HepG2 (cell line): Measurements from ENCODE around the gene HDAC4. TPM values are rescaled to one million over a fixed set of nuclear protein-coding genes. Genes with fewer than 3 reads are reported as not detected.
A peak's percentile ranks its signal among the peaks of the same experiment; 100 is the strongest.

ENCODE experiments used
- ATAC-seq: fragments of 200-7000 bp; cut with Tn5 transposase; 3 replicates; pipeline ENCODE4 v1.9.1; 2020; ENCODE audit warnings: mild to moderate bottlenecking, moderate library complexity
- BruUV-seq: library from RNA; stranded (reverse); fragments of 400-500 nt; replicated peaks from 2 replicates; lab custom pipeline; 2021; lab: Mats Ljungman, UMichigan
- CTCF ChIA-PET: fragments of 300-600 bp; formaldehyde crosslinking; extraction: SDS; loops from one replicate; lab custom pipeline; 2021; ENCODE audit warnings: low total read pairs, inconsistent platforms, low intra/inter-chr PET ratio; lab: Yijun Ruan, JAX
- POLR2A ChIA-PET: fragments of 350-600 bp; sonication (Branson Sonifier 250); formaldehyde crosslinking; loops from one replicate; lab custom pipeline; 2020; ENCODE audit warnings: antibody characterized with exemption, inconsistent platforms; lab: Yijun Ruan, JAX
- DNase-seq: peaks from one replicate; pipeline ENCODE4 v3.0.0-alpha.2; 2015; ENCODE audit warnings: low spot score
- FAIRE-seq: peaks from 3 replicates; lab custom pipeline; 2011; peaks lifted over from hg19 to GRCh38; lab: Jason Lieb, UNC
- H2AFZ ChIP-seq: one replicate; pipeline ENCODE4 v1.6.1; 2011; ENCODE audit warnings: low read length, inconsistent platforms
- H3K27ac ChIP-seq: fragments of 300-600 bp; 3 replicates; pipeline ENCODE4 v1.8.0; 2011; ENCODE audit warnings: mixed run types, mild to moderate bottlenecking, mixed read lengths, low read length, inconsistent platforms; ENCODE audit not compliant: insufficient read depth; ENCODE audit errors: extremely low read length
- H3K27me3 ChIP-seq, 2 experiments: fragments of 200-600 bp in 1 of 2; 2 replicates in 1 of 2; 3 replicates in 1 of 2; pipeline versions ENCODE4 v1.6.0 to v1.8.0; 2011; ENCODE audit warnings: low read length in 2 of 2, mild to moderate bottlenecking in 2 of 2, moderate library complexity in 2 of 2, inconsistent platforms in 1 of 2; ENCODE audit not compliant: insufficient read depth in 2 of 2, control insufficient read depth in 1 of 2
- H3K36me3 ChIP-seq, 2 experiments: fragments of 200-600 bp in 1 of 2; replicated peaks in 1 of 2; 2 replicates in 1 of 2; 3 replicates in 1 of 2; pipeline versions ENCODE4 v1.5.1 to v1.8.0; 2011; ENCODE audit warnings: low read length in 2 of 2, inconsistent platforms in 1 of 2; ENCODE audit not compliant: insufficient read depth in 2 of 2, control insufficient read depth in 1 of 2
- H3K4me1 ChIP-seq: 2 replicates; pipeline ENCODE4 v1.5.1; 2012; ENCODE audit warnings: low read length, inconsistent platforms; ENCODE audit not compliant: insufficient read depth
- H3K4me2 ChIP-seq: 2 replicates; pipeline ENCODE4 v1.6.0; 2011; ENCODE audit warnings: low read depth, low read length, inconsistent platforms
- H3K4me3 ChIP-seq, 3 experiments: fragments of 200-600 bp in 1 of 3; sonication (generic), shearing (Covaris generic) in 1 of 3; replicated peaks in 1 of 3; 2 replicates each; pipeline ENCODE4 v1.5.1; 2011 to 2016; ENCODE audit warnings: low read length in 3 of 3, inconsistent platforms in 2 of 3, low read depth in 2 of 3, mild to moderate bottlenecking in 2 of 3, control low read depth in 1 of 3, mixed read lengths in 1 of 3; ENCODE audit not compliant: insufficient read depth in 1 of 3
- H3K79me2 ChIP-seq: one replicate; pipeline ENCODE4 v1.6.1; 2011; ENCODE audit warnings: low read length, inconsistent platforms; ENCODE audit not compliant: insufficient read depth
- H3K9ac ChIP-seq: 2 replicates; pipeline ENCODE4 v1.6.0; 2011; ENCODE audit warnings: mild to moderate bottlenecking, low read depth, low read length, inconsistent platforms; ENCODE audit not compliant: insufficient read depth
- H3K9me3 ChIP-seq: 2 replicates; pipeline ENCODE4 v1.5.1; 2012; ENCODE audit warnings: mild to moderate bottlenecking, low read length
- H4K20me1 ChIP-seq: 2 replicates; pipeline ENCODE4 v1.6.0; 2011; ENCODE audit warnings: inconsistent platforms, mild to moderate bottlenecking, low read length, moderate library complexity; ENCODE audit not compliant: insufficient read depth
- MED8 ChIP-seq: sonication (generic); formaldehyde crosslinking; IDR thresholded peaks from 2 replicates; pipeline ENCODE4 v1.8.1; 2023; ENCODE audit warnings: mild to moderate bottlenecking, missing genetic modification reagents; ENCODE audit not compliant: insufficient replicate concordance
- WGBS: methylation state at CpG from one replicate; pipeline ENCODE4 v1.1.6; 2017; ENCODE audit warnings: low lambda C conversion rate; 5-methylcytosine and 5-hydroxymethylcytosine counted together
- in situ Hi-C: cut with HindIII; loops from 2 replicates; pipeline ENCODE4 v1.10.0; 2017; ENCODE audit warnings: low pct_unique_long_range_greater_than_20kb; ENCODE audit not compliant: extremely low pct_ligation_motif_present
- intact Hi-C: fragments of 100-400 bp; cut with micrococcal nuclease; formaldehyde crosslinking; loops from one replicate; pipeline ENCODE4 v1.10.0; 2022; ENCODE audit not compliant: unreplicated experiment
- polyA plus RNA-seq, 8 experiments: library from polyadenylated mRNA; depleted of rRNA in 3 of 8; stranded (reverse) in 7 of 8; unstranded in 1 of 8; fragments of >200 nt; fragmentation: Illumina TruSeq in 4 of 8; extraction: Trizol in 4 of 8; gene quantifications; 2 replicates each; pipeline versions ENCODE4 v1.2.1 to v1.2.3, GENCODE V29; 2011 to 2016; ENCODE audit warnings: low read depth in 4 of 8, missing spikeins in 1 of 8, mixed read lengths in 1 of 8; ENCODE audit not compliant: insufficient read depth in 1 of 8
- total RNA-seq, 5 experiments: library from RNA; depleted of rRNA; stranded (reverse); fragments of >200 nt; fragmentation: Illumina TruSeq; extraction: Trizol; gene quantifications; 2 replicates each; pipeline ENCODE4 v1.2.3, GENCODE V29; 2016; ENCODE audit warnings: low read depth in 1 of 5
- TF ChIP-seq, protein P1 (sequence below): sonication (generic); formaldehyde crosslinking; IDR thresholded peaks from 2 replicates; pipeline ENCODE4 v1.9.0; 2021; ENCODE audit warnings: missing genetic modification reagents, mild to moderate bottlenecking, borderline replicate concordance
- TF ChIP-seq, protein P2 (sequence below): sonication (generic); formaldehyde crosslinking; IDR thresholded peaks from 2 replicates; pipeline ENCODE4 v1.5.0; 2020; ENCODE audit warnings: missing genetic modification reagents, mild to moderate bottlenecking, borderline replicate concordance

The HDAC4 gene
- total and polyA plus RNA-seq, 2 of the 13 experiments (the other 11 are each of a cell fraction or from before 2014, with no cell fraction given) = 10.1 to 11.5 TPM

GRCh38 chr2:239142296-239142695 lies 258.5 kb downstream of the HDAC4 start:
- peaks cover 12% of the 10 kb centered on the region for H3K4me1 ChIP-seq
- TF ChIP-seq MED8 = no peak
- TF ChIP-seq, protein P1, sequence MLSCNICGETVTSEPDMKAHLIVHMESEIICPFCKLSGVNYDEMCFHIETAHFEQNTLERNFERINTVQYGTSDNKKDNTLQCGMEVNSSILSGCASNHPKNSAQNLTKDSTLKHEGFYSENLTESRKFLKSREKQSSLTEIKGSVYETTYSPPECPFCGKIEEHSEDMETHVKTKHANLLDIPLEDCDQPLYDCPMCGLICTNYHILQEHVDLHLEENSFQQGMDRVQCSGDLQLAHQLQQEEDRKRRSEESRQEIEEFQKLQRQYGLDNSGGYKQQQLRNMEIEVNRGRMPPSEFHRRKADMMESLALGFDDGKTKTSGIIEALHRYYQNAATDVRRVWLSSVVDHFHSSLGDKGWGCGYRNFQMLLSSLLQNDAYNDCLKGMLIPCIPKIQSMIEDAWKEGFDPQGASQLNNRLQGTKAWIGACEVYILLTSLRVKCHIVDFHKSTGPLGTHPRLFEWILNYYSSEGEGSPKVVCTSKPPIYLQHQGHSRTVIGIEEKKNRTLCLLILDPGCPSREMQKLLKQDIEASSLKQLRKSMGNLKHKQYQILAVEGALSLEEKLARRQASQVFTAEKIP = no peak
- TF ChIP-seq, protein P2, sequence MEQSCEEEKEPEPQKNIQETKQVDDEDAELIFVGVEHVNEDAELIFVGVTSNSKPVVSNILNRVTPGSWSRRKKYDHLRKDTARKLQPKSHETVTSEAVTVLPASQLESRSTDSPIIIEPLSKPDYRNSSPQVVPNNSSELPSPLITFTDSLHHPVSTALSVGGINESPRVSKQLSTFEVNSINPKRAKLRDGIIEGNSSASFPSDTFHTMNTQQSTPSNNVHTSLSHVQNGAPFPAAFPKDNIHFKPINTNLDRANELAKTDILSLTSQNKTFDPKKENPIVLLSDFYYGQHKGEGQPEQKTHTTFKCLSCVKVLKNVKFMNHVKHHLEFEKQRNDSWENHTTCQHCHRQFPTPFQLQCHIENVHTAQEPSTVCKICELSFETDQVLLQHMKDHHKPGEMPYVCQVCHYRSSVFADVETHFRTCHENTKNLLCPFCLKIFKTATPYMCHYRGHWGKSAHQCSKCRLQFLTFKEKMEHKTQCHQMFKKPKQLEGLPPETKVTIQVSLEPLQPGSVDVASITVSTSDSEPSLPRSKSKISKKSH (CRISPR knock-in tag) = 0 out of 2 replicates have a peak, but pooled peaks have one; percentile 22
- DNase-seq (no peak), FAIRE-seq (no peak), ATAC-seq (no peak)
- no peaks in the 10 kb centered on the region for H3K79me2 ChIP-seq
- no peak overlapping the region for H3K4me2 ChIP-seq
- no peak overlapping the region for H2AFZ ChIP-seq
- CTCF ChIA-PET = no interaction called here
- peaks cover 14 to 54% of the 10 kb centered on the region in 2 experiments; a peak in 4 of 5 replicates for H3K36me3 ChIP-seq
- peaks cover 10% of the 10 kb centered on the region; the same call in 1 of the 2 replicates for H4K20me1 ChIP-seq
- no peak overlapping the region for H3K27ac ChIP-seq
- no peak overlapping the region for H3K4me3 ChIP-seq
- H3K27me3 ChIP-seq = no peaks in the 10 kb centered on the region
- H3K9me3 ChIP-seq = no peaks in the 10 kb centered on the region
- H3K9ac ChIP-seq = no peak overlapping the region
- intact Hi-C loops = no loop called here
- WGBS = 95% methylated on average over 9 of the region's 13 CpGs
- in situ Hi-C loops = no loop called here
- POLR2A ChIA-PET = no interaction called here
- no TSS peak for BruUV-seq
